Measurements from ENCODE around the gene ZNF580. TPM values are rescaled to one million over a fixed set of nuclear protein-coding genes. Genes with fewer than 3 reads are reported as not detected.

ZNF580 gene
- total and polyA plus RNA-seq, 2 donors: 6.4 to 32.9 TPM

- Histone ChIP-seq H3K27ac (ENCODE audit: low read depth in 1 of 2, low read length in 1 of 2) (no peak overlapping the region), H3K4me1 (ENCODE audit: control insufficient read depth in 2 of 2, insufficient read depth in 2 of 2, low read length in 2 of 2) (peaks cover 14 to 27% of the 10 kb centered on the region in 2 donors), H3K4me3 (ENCODE audit: low read length in 2 of 2) (no peak overlapping the region), H3K36me3 (ENCODE audit: control insufficient read depth in 2 of 2, insufficient read depth in 2 of 2, low read length in 1 of 2) (peaks cover 52 to 63% of the 10 kb centered on the region in 2 donors), H3K27me3 (ENCODE audit: control insufficient read depth in 2 of 2, insufficient read depth in 1 of 2, low read length in 1 of 2) (no peaks in the 10 kb centered on the region), H3K9me3 (ENCODE audit: control insufficient read depth in 2 of 2, insufficient read depth in 1 of 2, low read length in 1 of 2) (no peaks in the 10 kb centered on the region)
- DNase-seq (ENCODE audit: low read depth in 6 of 9, low spot score in 9 of 9): no peak
- WGBS: 97% methylated on average over 37 of the region's 37 CpGs
These were observed 18.2 kb downstream of the ZNF580 start for GRCh38 chr19:55658846-55659459.

GRCh38 chr19:55659822-55660221 lies 19.0 kb downstream of the ZNF580 start:
- Histone ChIP-seq H3K36me3 (ENCODE audit: control insufficient read depth in 2 of 2, insufficient read depth in 2 of 2, low read length in 1 of 2) (peaks cover 61 to 70% of the 10 kb centered on the region in 2 donors), H3K4me3 (ENCODE audit: low read length in 2 of 2) (no peak overlapping the region), H3K27me3 (ENCODE audit: control insufficient read depth in 2 of 2, insufficient read depth in 1 of 2, low read length in 1 of 2) (no peaks in the 10 kb centered on the region), H3K27ac (ENCODE audit: low read depth in 1 of 2, low read length in 1 of 2) (no peak overlapping the region), H3K9me3 (ENCODE audit: control insufficient read depth in 2 of 2, insufficient read depth in 1 of 2, low read length in 1 of 2) (no peaks in the 10 kb centered on the region), H3K4me1 (ENCODE audit: control insufficient read depth in 2 of 2, insufficient read depth in 2 of 2, low read length in 2 of 2) (peaks cover 14 to 27% of the 10 kb centered on the region in 2 donors)
- no peak for DNase-seq (ENCODE audit: low read depth in 6 of 9, low spot score in 9 of 9)
- 91% methylated on average over 9 of the region's 9 CpGs for WGBS

- WGBS: 96% methylated on average over 12 of the region's 12 CpGs
- H3K27ac ChIP-seq (ENCODE audit: low read depth in 1 of 2, low read length in 1 of 2): no peak overlapping the region
- H3K4me1 ChIP-seq (ENCODE audit: control insufficient read depth in 2 of 2, insufficient read depth in 2 of 2, low read length in 2 of 2): peaks cover 14 to 27% of the 10 kb centered on the region in 2 donors
- H3K36me3 ChIP-seq (ENCODE audit: control insufficient read depth in 2 of 2, insufficient read depth in 2 of 2, low read length in 1 of 2): peaks cover 65 to 74% of the 10 kb centered on the region in 2 donors
- no peak for DNase-seq (ENCODE audit: low read depth in 6 of 9, low spot score in 9 of 9)
- no peaks in the 10 kb centered on the region for H3K27me3 ChIP-seq (ENCODE audit: control insufficient read depth in 2 of 2, insufficient read depth in 1 of 2, low read length in 1 of 2)
- H3K9me3 ChIP-seq (ENCODE audit: control insufficient read depth in 2 of 2, insufficient read depth in 1 of 2, low read length in 1 of 2): no peaks in the 10 kb centered on the region
- H3K4me3 ChIP-seq (ENCODE audit: low read length in 2 of 2): no peak overlapping the region
These were observed 19.6 kb downstream of the ZNF580 start for GRCh38 chr19:55660404-55660803.

- no peak for DNase-seq (ENCODE audit: low read depth in 6 of 9, low spot score in 9 of 9)
- Histone ChIP-seq H3K27ac (ENCODE audit: low read depth in 1 of 2, low read length in 1 of 2) (no peak overlapping the region), H3K4me3 (ENCODE audit: low read length in 2 of 2) (no peak overlapping the region), H3K36me3 (ENCODE audit: control insufficient read depth in 2 of 2, insufficient read depth in 2 of 2, low read length in 1 of 2) (peaks cover 70 to 79% of the 10 kb centered on the region in 2 donors), H3K4me1 (ENCODE audit: control insufficient read depth in 2 of 2, insufficient read depth in 2 of 2, low read length in 2 of 2) (peaks cover 12 to 25% of the 10 kb centered on the region in 2 donors), H3K27me3 (ENCODE audit: control insufficient read depth in 2 of 2, insufficient read depth in 1 of 2, low read length in 1 of 2) (no peaks in the 10 kb centered on the region), H3K9me3 (ENCODE audit: control insufficient read depth in 2 of 2, insufficient read depth in 1 of 2, low read length in 1 of 2) (no peaks in the 10 kb centered on the region)
- 94% methylated on average over 16 of the region's 16 CpGs for WGBS
These were observed 20.2 kb downstream of the ZNF580 start for GRCh38 chr19:55660991-55661390.

GRCh38 chr19:55661826-55662225 lies 21.0 kb downstream of the ZNF580 start:
- H3K4me3 ChIP-seq (ENCODE audit: low read length in 2 of 2): no peak overlapping the region
- DNase-seq (ENCODE audit: low read depth in 6 of 9, low spot score in 9 of 9): no peak
- H3K4me1 ChIP-seq (ENCODE audit: control insufficient read depth in 2 of 2, insufficient read depth in 2 of 2, low read length in 2 of 2): peaks cover 4 to 18% of the 10 kb centered on the region in 2 donors
- H3K36me3 ChIP-seq (ENCODE audit: control insufficient read depth in 2 of 2, insufficient read depth in 2 of 2, low read length in 1 of 2): peaks cover 78 to 83% of the 10 kb centered on the region in 2 donors
- whole genome bisulfite sequencing: 90% methylated on average over 7 of the region's 7 CpGs
- no peaks in the 10 kb centered on the region for H3K9me3 ChIP-seq (ENCODE audit: control insufficient read depth in 2 of 2, insufficient read depth in 1 of 2, low read length in 1 of 2)
- no peaks in the 10 kb centered on the region for H3K27me3 ChIP-seq (ENCODE audit: control insufficient read depth in 2 of 2, insufficient read depth in 1 of 2, low read length in 1 of 2)
- no peak overlapping the region for H3K27ac ChIP-seq (ENCODE audit: low read depth in 1 of 2, low read length in 1 of 2)

- Histone ChIP-seq H3K36me3 (ENCODE audit: control insufficient read depth in 2 of 2, insufficient read depth in 2 of 2, low read length in 1 of 2) (peaks cover 91 to 97% of the 10 kb centered on the region in 2 donors), H3K27me3 (ENCODE audit: control insufficient read depth in 2 of 2, insufficient read depth in 1 of 2, low read length in 1 of 2) (no peaks in the 10 kb centered on the region), H3K27ac (ENCODE audit: low read depth in 1 of 2, low read length in 1 of 2) (no peak overlapping the region), H3K9me3 (ENCODE audit: control insufficient read depth in 2 of 2, insufficient read depth in 1 of 2, low read length in 1 of 2) (no peaks in the 10 kb centered on the region), H3K4me3 (ENCODE audit: low read length in 2 of 2) (no peak overlapping the region), H3K4me1 (ENCODE audit: control insufficient read depth in 2 of 2, insufficient read depth in 2 of 2, low read length in 2 of 2) (no peaks in the 10 kb centered on the region)
- WGBS: 96% methylated on average over 20 of the region's 20 CpGs
- DNase-seq (ENCODE audit: low read depth in 6 of 9, low spot score in 9 of 9): no peak
These were observed 23.2 kb downstream of the ZNF580 start for GRCh38 chr19:55663846-55664536.

GRCh38 chr19:55666343-55667005 lies 25.7 kb downstream of the ZNF580 start:
- Histone ChIP-seq H3K4me3 (ENCODE audit: low read length in 2 of 2) (no peak overlapping the region), H3K27me3 (ENCODE audit: control insufficient read depth in 2 of 2, insufficient read depth in 1 of 2, low read length in 1 of 2) (no peaks in the 10 kb centered on the region), H3K36me3 (ENCODE audit: control insufficient read depth in 2 of 2, insufficient read depth in 2 of 2, low read length in 1 of 2) (peaks cover 89 to 97% of the 10 kb centered on the region in 2 donors), H3K9me3 (ENCODE audit: control insufficient read depth in 2 of 2, insufficient read depth in 1 of 2, low read length in 1 of 2) (no peaks in the 10 kb centered on the region), H3K4me1 (ENCODE audit: control insufficient read depth in 2 of 2, insufficient read depth in 2 of 2, low read length in 2 of 2) (no peaks in the 10 kb centered on the region), H3K27ac (ENCODE audit: low read depth in 1 of 2, low read length in 1 of 2) (no peak overlapping the region)
- 95% methylated on average over 12 of the region's 12 CpGs for WGBS
- DNase-seq (ENCODE audit: low read depth in 6 of 9, low spot score in 9 of 9): no peak

- no peak for DNase-seq (ENCODE audit: low read depth in 6 of 9, low spot score in 9 of 9)
- Histone ChIP-seq H3K9me3 (ENCODE audit: control insufficient read depth in 2 of 2, insufficient read depth in 1 of 2, low read length in 1 of 2) (no peaks in the 10 kb centered on the region), H3K4me3 (ENCODE audit: low read length in 2 of 2) (no peak overlapping the region), H3K4me1 (ENCODE audit: control insufficient read depth in 2 of 2, insufficient read depth in 2 of 2, low read length in 2 of 2) (no peaks in the 10 kb centered on the region), H3K36me3 (ENCODE audit: control insufficient read depth in 2 of 2, insufficient read depth in 2 of 2, low read length in 1 of 2) (peaks cover 83 to 94% of the 10 kb centered on the region in 2 donors), H3K27me3 (ENCODE audit: control insufficient read depth in 2 of 2, insufficient read depth in 1 of 2, low read length in 1 of 2) (no peaks in the 10 kb centered on the region), H3K27ac (ENCODE audit: low read depth in 1 of 2, low read length in 1 of 2) (no peak overlapping the region)
- 89% methylated on average over 4 of the region's 4 CpGs for WGBS
These were observed 26.2 kb downstream of the ZNF580 start for GRCh38 chr19:55667006-55667381.

GRCh38 chr19:55667511-55667910 lies 26.7 kb downstream of the ZNF580 start:
- H3K4me3 ChIP-seq (ENCODE audit: low read length in 2 of 2): no peak overlapping the region
- H3K36me3 ChIP-seq (ENCODE audit: control insufficient read depth in 2 of 2, insufficient read depth in 2 of 2, low read length in 1 of 2): peaks cover 82 to 89% of the 10 kb centered on the region in 2 donors
- DNase-seq (ENCODE audit: low read depth in 6 of 9, low spot score in 9 of 9): no peak
- no peaks in the 10 kb centered on the region for H3K4me1 ChIP-seq (ENCODE audit: control insufficient read depth in 2 of 2, insufficient read depth in 2 of 2, low read length in 2 of 2)
- 98% methylated on average over 12 of the region's 12 CpGs for WGBS
- no peaks in the 10 kb centered on the region for H3K27me3 ChIP-seq (ENCODE audit: control insufficient read depth in 2 of 2, insufficient read depth in 1 of 2, low read length in 1 of 2)
- no peak overlapping the region for H3K27ac ChIP-seq (ENCODE audit: low read depth in 1 of 2, low read length in 1 of 2)
- H3K9me3 ChIP-seq (ENCODE audit: control insufficient read depth in 2 of 2, insufficient read depth in 1 of 2, low read length in 1 of 2): no peaks in the 10 kb centered on the region

Measured in thymus (tissue), 11 donors.